ENCODE measurements around the gene C4B.
"Not testable (repeated sequence)": the region's sequence is repeated elsewhere in the genome, so short reads cannot be mapped to it uniquely, and the experiment has no call there.

Gene C4B

DNA sequence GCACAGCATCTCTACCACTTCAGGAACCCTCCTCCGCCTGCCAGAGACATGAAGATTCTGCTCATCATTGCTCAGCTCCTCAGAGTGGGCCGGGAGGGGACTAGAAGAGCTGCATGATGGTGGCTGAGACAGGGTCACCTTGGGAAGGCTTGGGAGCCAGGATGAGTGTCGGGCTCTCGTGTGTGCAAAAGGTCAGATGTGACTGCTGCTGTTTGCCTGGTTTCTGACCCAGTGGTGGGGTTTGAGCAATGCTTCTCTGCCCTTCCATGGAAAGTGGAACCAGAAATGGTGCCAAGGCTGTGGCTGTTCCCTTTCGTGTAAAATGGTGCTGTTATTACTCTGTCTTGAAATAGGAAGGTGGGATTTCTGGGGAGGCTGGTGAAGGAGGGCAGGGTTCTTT, 33.6 kb upstream of the C4B start:
- not testable (repeated sequence) for DNase-seq (ENCODE audit: low read depth, low spot score)

DNA sequence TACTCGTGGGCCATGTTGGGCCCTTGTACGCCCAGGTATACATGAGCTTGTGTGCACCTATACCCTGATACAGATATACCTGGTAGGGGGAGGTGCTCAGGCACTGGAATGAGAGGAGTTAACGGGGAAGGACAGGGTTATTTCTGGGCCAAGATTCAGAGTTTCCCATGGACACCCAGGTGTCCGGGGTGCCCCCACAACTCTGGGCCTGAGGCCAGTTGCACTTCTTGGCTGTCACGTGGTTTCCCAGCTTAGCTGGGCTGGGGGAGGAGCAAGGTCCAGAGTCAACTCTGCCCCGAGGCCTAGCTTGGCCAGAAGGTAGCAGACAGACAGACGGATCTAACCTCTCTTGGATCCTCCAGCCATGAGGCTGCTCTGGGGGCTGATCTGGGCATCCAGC, 32.9 kb upstream of the C4B start, which contains the start of gene C4A:
Gene C4A, plus strand, starts transcription at position 314 of the 400 bp plus-strand sequence. Its CDS starts 51 bp downstream, at position 365.
- not testable (repeated sequence) for DNase-seq (ENCODE audit: low read depth, low spot score)

- DNase-seq (ENCODE audit: low read depth, low spot score) = not testable (repeated sequence)
Observed at GRCh38 chr6:31989363-31989762, 25.2 kb upstream of the C4B start.

GRCh38 chr6:31994421-31994820, 20.2 kb upstream of the C4B start:
- DNase-seq (ENCODE audit: low read depth, low spot score) = not testable (repeated sequence)

DNA sequence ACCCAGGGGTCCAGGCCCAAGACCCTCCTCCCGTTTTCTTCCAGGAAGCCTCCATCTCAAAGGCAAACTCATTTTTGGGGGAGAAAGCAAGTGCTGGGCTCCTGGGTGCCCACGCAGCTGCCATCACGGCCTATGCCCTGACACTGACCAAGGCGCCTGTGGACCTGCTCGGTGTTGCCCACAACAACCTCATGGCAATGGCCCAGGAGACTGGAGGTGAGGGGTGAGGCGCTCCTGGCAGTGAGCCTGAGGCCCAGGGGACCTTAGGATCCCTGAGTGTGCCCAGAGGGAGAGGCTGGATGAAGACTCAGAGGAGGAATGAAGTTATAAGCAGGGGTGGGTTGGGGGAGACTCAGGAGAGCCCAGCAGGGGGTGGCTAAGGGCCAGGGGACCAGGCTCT, 18.2 kb upstream of the C4B start:
- not testable (repeated sequence) for DNase-seq (ENCODE audit: low read depth, low spot score)

GRCh38 chr6:32002546-32003268, 11.9 kb upstream of the C4B start:
- DNase-seq (ENCODE audit: low read depth, low spot score) = not testable (repeated sequence)

DNA sequence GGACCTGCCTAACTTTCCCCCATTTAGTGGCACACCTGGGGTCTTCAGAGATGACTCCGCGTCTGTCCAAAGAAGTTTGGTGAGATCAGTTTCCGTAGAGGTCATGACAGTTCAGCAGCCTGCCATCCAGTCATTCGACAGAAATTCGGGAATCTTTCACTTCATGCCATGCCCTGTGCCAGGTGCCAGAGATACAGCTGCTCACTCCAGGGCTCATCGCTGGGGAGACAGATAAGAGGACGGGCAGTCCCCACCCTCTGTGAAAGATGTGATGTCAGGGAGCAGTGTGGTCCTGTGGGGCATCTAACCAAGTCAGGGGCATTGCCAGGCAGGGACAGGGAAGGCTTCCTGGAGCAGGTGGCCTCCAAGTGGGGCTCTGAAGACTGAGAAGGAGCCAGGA, 11.3 kb upstream of the C4B start:
- not testable (repeated sequence) for DNase-seq (ENCODE audit: low read depth, low spot score)

- DNase-seq (ENCODE audit: low read depth, low spot score) = not testable (repeated sequence)
Observed at GRCh38 chr6:32004393-32004792, 10.2 kb upstream of the C4B start.

GRCh38 chr6:32004864-32005537, 9.6 kb upstream of the C4B start:
- not testable (repeated sequence) for DNase-seq (ENCODE audit: low read depth, low spot score)

- DNase-seq (ENCODE audit: low read depth, low spot score) = not testable (repeated sequence)
Observed at GRCh38 chr6:32005538-32005880, 9.1 kb upstream of the C4B start.

DNA sequence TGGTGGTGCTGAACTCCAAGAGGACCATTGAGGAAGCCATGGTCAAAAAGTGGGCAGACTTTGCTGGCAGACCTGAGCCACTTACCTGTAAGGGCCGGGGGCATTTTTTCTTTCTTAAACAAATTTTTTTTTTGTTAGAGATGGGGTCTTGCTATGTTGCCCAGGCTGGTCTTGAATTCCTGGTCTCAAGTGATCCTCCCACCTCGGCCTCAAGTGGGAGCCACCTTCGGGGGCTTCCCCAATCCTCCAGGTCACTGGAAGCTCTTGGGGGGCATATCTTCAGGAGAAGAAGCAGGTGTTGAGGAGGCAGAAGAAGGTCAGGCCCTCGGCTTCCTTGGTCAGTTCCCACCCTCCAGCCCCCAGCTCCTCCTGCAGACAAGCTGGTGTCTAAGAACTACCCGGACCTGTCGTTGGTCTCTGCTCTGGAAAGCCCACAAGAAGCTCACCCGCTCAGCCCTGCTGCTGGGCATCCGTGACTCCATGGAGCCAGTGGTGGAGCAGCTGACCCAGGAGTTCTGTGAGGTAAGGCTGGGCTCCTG, 8.5 kb upstream of the C4B start:
- DNase-seq (ENCODE audit: low read depth, low spot score) = not testable (repeated sequence)

GRCh38 chr6:32007086-32007485, 7.5 kb upstream of the C4B start:
- not testable (repeated sequence) for DNase-seq (ENCODE audit: low read depth, low spot score)

- not testable (repeated sequence) for DNase-seq (ENCODE audit: low read depth, low spot score)
Observed at GRCh38 chr6:32008037-32008436, 6.6 kb upstream of the C4B start.

GRCh38 chr6:32008616-32009015, 6.0 kb upstream of the C4B start:
- DNase-seq (ENCODE audit: low read depth, low spot score) = not testable (repeated sequence)

GRCh38 chr6:32009537-32009936, 5.1 kb upstream of the C4B start:
- not testable (repeated sequence) for DNase-seq (ENCODE audit: low read depth, low spot score)

- not testable (repeated sequence) for DNase-seq (ENCODE audit: low read depth, low spot score)
Observed at GRCh38 chr6:32010856-32011530, 3.6 kb upstream of the C4B start.

DNA sequence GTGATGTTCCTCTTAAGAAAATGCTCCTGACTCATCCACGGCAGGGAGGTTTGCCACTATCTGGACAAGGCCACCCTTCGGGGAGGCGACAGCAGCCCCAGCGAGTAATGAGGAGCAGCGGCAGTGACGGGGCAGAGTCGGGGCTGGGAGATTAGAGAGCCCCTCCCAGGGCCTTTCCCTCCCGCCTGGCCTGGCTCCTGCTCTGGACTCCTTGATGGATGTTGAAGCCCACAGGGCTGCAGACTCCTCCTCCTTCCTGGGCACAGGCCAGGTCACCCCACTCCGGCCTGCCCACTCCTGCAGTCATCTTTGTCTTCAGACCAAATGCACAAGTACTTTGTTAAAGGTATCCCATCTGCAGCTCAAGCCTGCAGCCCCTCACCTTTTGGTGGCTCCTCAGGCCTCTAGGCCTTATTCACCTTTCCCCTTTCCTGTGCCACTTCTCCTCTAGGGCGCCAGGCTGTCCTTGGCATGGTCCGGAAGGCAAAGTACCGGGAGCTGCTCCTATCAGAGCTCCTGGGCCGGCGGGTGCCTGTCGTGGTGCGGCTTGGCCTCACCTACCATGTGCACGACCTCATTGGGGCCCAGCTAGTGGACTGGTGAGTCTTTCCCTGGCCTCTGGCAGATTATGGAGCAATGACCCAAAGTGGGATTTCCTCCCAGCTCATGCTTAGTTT, 1.5 kb upstream of the C4B start:
- DNase-seq (ENCODE audit: low read depth, low spot score) = not testable (repeated sequence)

DNA sequence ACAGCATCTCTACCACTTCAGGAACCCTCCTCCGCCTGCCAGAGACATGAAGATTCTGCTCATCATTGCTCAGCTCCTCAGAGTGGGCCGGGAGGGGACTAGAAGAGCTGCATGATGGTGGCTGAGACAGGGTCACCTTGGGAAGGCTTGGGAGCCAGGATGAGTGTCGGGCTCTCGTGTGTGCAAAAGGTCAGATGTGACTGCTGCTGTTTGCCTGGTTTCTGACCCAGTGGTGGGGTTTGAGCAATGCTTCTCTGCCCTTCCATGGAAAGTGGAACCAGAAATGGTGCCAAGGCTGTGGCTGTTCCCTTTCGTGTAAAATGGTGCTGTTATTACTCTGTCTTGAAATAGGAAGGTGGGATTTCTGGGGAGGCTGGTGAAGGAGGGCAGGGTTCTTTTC, 857 bp upstream of the C4B start:
- not testable (repeated sequence) for DNase-seq (ENCODE audit: low read depth, low spot score)

- DNase-seq (ENCODE audit: low read depth, low spot score) = not testable (repeated sequence)
Observed at GRCh38 chr6:32022100-32022499, 7.5 kb downstream of the C4B start.

DNA sequence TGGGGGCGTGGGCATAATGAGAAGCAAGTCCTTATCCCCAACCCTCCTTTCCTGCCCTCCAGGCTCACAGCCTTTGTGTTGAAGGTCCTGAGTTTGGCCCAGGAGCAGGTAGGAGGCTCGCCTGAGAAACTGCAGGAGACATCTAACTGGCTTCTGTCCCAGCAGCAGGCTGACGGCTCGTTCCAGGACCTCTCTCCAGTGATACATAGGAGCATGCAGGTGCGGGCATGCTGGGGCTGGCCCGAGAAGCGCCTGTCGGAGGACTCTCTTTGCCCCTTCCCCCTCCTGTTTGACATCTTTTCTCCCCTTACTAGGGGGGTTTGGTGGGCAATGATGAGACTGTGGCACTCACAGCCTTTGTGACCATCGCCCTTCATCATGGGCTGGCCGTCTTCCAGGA, 14.0 kb downstream of the C4B start:
- DNase-seq (ENCODE audit: low read depth, low spot score) = not testable (repeated sequence)

DNA sequence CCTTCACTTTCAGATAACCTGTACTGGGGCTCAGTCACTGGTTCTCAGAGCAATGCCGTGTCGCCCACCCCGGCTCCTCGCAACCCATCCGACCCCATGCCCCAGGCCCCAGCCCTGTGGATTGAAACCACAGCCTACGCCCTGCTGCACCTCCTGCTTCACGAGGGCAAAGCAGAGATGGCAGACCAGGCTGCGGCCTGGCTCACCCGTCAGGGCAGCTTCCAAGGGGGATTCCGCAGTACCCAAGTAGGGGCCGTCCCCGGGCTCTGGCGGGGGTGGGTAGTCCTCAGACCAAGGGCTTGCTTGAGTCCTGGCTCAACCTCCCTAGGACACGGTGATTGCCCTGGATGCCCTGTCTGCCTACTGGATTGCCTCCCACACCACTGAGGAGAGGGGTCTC, 15.0 kb downstream of the C4B start:
- not testable (repeated sequence) for DNase-seq (ENCODE audit: low read depth, low spot score)

All from astrocyte of the hippocampus (primary cell).